GM23338 (cell line): ENCODE measurements around the gene WEE2. TPM values are rescaled to one million over a fixed set of nuclear protein-coding genes. Genes with fewer than 3 reads are reported as not detected.
A peak's percentile ranks its signal among the peaks of the same experiment; 100 is the strongest.

ENCODE experiments used
- ATAC-seq: fragments of 200-7000 bp; cut with Tn5 transposase; 3 replicates; pipeline ENCODE4 v1.9.1; 2020
- DNase-seq: peaks from one replicate; pipeline ENCODE4 v3.0.0-alpha.2; 2015; ENCODE audit warnings: low spot score
- H2AFZ ChIP-seq: fragments of 200-600 bp; sonication (generic); 2 replicates; pipeline ENCODE4 v1.8.0; 2016; ENCODE audit warnings: antibody characterized with exemption, mild to moderate bottlenecking, moderate library complexity
- H3F3A ChIP-seq: fragments of 200-600 bp; sonication (generic); replicated peaks from 2 replicates; pipeline ENCODE4 v1.8.0; 2017; ENCODE audit warnings: antibody characterized with exemption, mixed run types, low read depth
- H3K27ac ChIP-seq: fragments of 200-600 bp; sonication (generic); 2 replicates; pipeline ENCODE4 v1.6.1; 2016; ENCODE audit warnings: low read depth
- H3K27me3 ChIP-seq: fragments of 200-600 bp; sonication (generic); 2 replicates; pipeline ENCODE4 v1.8.0; 2016; ENCODE audit warnings: mild to moderate bottlenecking, mixed run types, moderate library complexity; ENCODE audit not compliant: insufficient read depth
- H3K36me3 ChIP-seq: fragments of 200-600 bp; sonication (generic); 2 replicates; pipeline ENCODE4 v1.8.0; 2016; ENCODE audit warnings: mild to moderate bottlenecking; ENCODE audit not compliant: insufficient read depth
- H3K4me1 ChIP-seq: fragments of 200-600 bp; sonication (generic); 2 replicates; pipeline ENCODE4 v1.8.0; 2016; ENCODE audit warnings: mild to moderate bottlenecking, moderate library complexity; ENCODE audit not compliant: insufficient read depth
- H3K4me2 ChIP-seq: fragments of 200-600 bp; sonication (generic); 2 replicates; pipeline ENCODE4 v1.7.1; 2017; ENCODE audit warnings: mixed run types
- H3K4me3 ChIP-seq: fragments of 200-600 bp; sonication (generic); 2 replicates; pipeline ENCODE4 v1.6.1; 2016; ENCODE audit warnings: mixed run types
- H3K79me2 ChIP-seq: fragments of 200-600 bp; sonication (generic); replicated peaks from 2 replicates; pipeline ENCODE4 v1.8.0; 2017; ENCODE audit warnings: mild to moderate bottlenecking; ENCODE audit not compliant: insufficient read depth
- H3K9me2 ChIP-seq: fragments of 200-600 bp; sonication (generic); 2 replicates; pipeline ENCODE4 v1.8.0; 2017; ENCODE audit not compliant: insufficient read depth
- H4K20me1 ChIP-seq: fragments of 200-600 bp; sonication (generic); replicated peaks from 2 replicates; pipeline ENCODE4 v1.8.0; 2017; ENCODE audit warnings: mild to moderate bottlenecking; ENCODE audit not compliant: insufficient read depth
- H3K27ac Mint-ChIP-seq: 2 replicates; pipeline ENCODE4 v1.8.0; 2020; ENCODE audit warnings: inconsistent platforms, mild to moderate bottlenecking, moderate library complexity, mixed read lengths
- H3K27me3 Mint-ChIP-seq: 3 replicates; pipeline ENCODE4 v1.8.0; 2022; ENCODE audit warnings: low read depth, mild to moderate bottlenecking, moderate library complexity, mixed read lengths, inconsistent platforms; ENCODE audit not compliant: insufficient read depth, poor library complexity
- H3K36me3 Mint-ChIP-seq: 3 replicates; pipeline ENCODE4 v1.8.0; 2021; ENCODE audit warnings: low read depth, mild to moderate bottlenecking, inconsistent platforms, moderate library complexity, mixed read lengths
- H3K4me1 Mint-ChIP-seq: 3 replicates; pipeline ENCODE4 v1.8.0; 2020; ENCODE audit warnings: mild to moderate bottlenecking, inconsistent platforms, mixed read lengths
- H3K4me3 Mint-ChIP-seq: 3 replicates; pipeline ENCODE4 v1.8.0; 2021; ENCODE audit warnings: moderate library complexity, mild to moderate bottlenecking, inconsistent platforms, mixed read lengths
- H3K9me3 Mint-ChIP-seq: 3 replicates; pipeline ENCODE4 v1.8.0; 2020; ENCODE audit warnings: moderate library complexity, mild to moderate bottlenecking, inconsistent platforms, mixed read lengths
- CREB1 ChIP-seq: fragments of 250-450 bp; sonication (Bioruptor Pico); IDR thresholded peaks from 2 replicates; pipeline ENCODE4 v1.5.0; 2020; ENCODE audit warnings: low read depth, mild to moderate bottlenecking, moderate library complexity
- ETS1 ChIP-seq: IDR thresholded peaks from 2 replicates; pipeline ENCODE4 v1.6.1; 2016; ENCODE audit warnings: antibody characterized with exemption
- EZH2 ChIP-seq: fragments of 200-600 bp; sonication (generic); IDR thresholded peaks from one replicate; pipeline ENCODE4 v1.8.0; 2017; ENCODE audit warnings: antibody characterized with exemption, mild to moderate bottlenecking, low read depth; ENCODE audit not compliant: unreplicated experiment
- EZH2phosphoT487 ChIP-seq: fragments of 200-600 bp; sonication (generic); IDR thresholded peaks from one replicate; pipeline ENCODE4 v1.8.1; 2018; ENCODE audit warnings: antibody characterized with exemption; ENCODE audit not compliant: unreplicated experiment
- JUNB ChIP-seq: IDR thresholded peaks from one replicate; pipeline ENCODE4 v1.6.1; 2016; ENCODE audit warnings: antibody characterized with exemption; ENCODE audit not compliant: unreplicated experiment
- NANOG ChIP-seq: IDR thresholded peaks from 2 replicates; pipeline ENCODE4 v1.6.1; 2016; ENCODE audit warnings: antibody characterized with exemption, borderline replicate concordance
- POLR2AphosphoS5 ChIP-seq: IDR thresholded peaks from 2 replicates; pipeline ENCODE4 v1.6.1; 2016; ENCODE audit warnings: antibody characterized with exemption, low read depth
- STAT1 ChIP-seq: IDR thresholded peaks from one replicate; pipeline ENCODE4 v1.6.1; 2016; ENCODE audit warnings: antibody characterized with exemption; ENCODE audit not compliant: unreplicated experiment
- ZNF114 ChIP-seq: fragments of 250-450 bp; sonication (Bioruptor Pico); IDR thresholded peaks from 2 replicates; pipeline ENCODE4 v1.5.0; 2020; ENCODE audit warnings: mild to moderate bottlenecking, moderate library complexity
- ZNF331 ChIP-seq: fragments of 250-450 bp; sonication (Bioruptor Pico); IDR thresholded peaks from 2 replicates; pipeline ENCODE4 v1.5.0; 2020; ENCODE audit warnings: low read depth, mild to moderate bottlenecking, moderate library complexity
- polyA plus RNA-seq: library from polyadenylated mRNA; unstranded; fragments of >200 nt; fragmentation: Nextera tagmentation; extraction: Ambion mirVana; gene quantifications from 2 replicates; pipeline ENCODE4 v1.2.1, GENCODE V29; 2016
- total RNA-seq: library from RNA; depleted of rRNA; stranded (reverse); fragments of >200 nt; shearing (Covaris generic); gene quantifications from 2 replicates; pipeline ENCODE4 v1.2.3, GENCODE V29; 2014
- TF ChIP-seq, protein P1 (sequence below), 2 experiments: fragments of 200-600 bp in 1 of 2; sonication (generic) in 1 of 2; conservative IDR thresholded peaks; 2 replicates each; pipeline versions ENCODE4 v1.5.1 to v1.6.1; 2016 to 2017; ENCODE audit warnings: antibody characterized with exemption in 2 of 2, low read depth in 2 of 2, mild to moderate bottlenecking in 2 of 2, moderate library complexity in 1 of 2
- TF ChIP-seq, protein P2 (sequence below): fragments of 250-450 bp; sonication (Bioruptor Pico); IDR thresholded peaks from 2 replicates; pipeline ENCODE4 v1.5.0; 2020; ENCODE audit warnings: mild to moderate bottlenecking, moderate library complexity
- TF ChIP-seq, protein P3 (sequence below): IDR thresholded peaks from one replicate; pipeline ENCODE4 v1.6.1; 2018; ENCODE audit warnings: antibody characterized with exemption; ENCODE audit not compliant: unreplicated experiment

WEE2 gene
- total and polyA plus RNA-seq, 2 experiments from 2014 or later: not detected

DNA sequence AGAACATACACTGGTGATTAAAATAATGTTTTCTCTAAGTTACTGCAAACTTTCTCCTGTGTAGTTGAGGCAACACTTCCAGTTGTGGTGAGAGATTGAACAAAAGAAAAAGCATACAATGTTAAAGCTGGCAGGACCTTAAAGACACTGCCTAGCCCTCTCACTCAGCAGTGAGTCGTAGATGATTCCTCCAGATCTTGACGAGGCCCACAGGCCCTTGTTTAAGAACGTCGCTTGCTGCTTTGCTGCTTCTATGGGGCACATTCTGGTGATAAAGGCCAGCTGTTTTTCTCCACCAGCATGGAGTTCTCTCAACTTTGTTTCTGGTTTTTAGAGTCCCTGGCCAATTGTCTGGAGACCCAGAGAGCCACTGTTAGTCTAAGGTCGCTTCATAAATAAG lies 3.4 kb upstream of the WEE2 start:
- Mint-ChIP-seq H3K9me3 (no peaks in the 10 kb centered on the region), H3K27me3 (peaks cover 5% of the 10 kb centered on the region), H3K36me3 (no peaks in the 10 kb centered on the region), H3K27ac (no peak overlapping the region), H3K4me1 (peaks cover 38% of the 10 kb centered on the region), H3K4me3 (no peak overlapping the region)
- no peak for ATAC-seq
- no peak for DNase-seq
- Histone ChIP-seq H2AFZ (peak overlapping the region; percentile 81; the same call in 1 of the 2 replicates), H3K79me2 (peaks cover 13% of the 10 kb centered on the region), H3K9me2 (no peaks in the 10 kb centered on the region), H3K4me2 (no peak overlapping the region), H3K36me3 (no peaks in the 10 kb centered on the region), H3K4me1 (peaks cover 32% of the 10 kb centered on the region), H3K27ac (no peak overlapping the region), H4K20me1 (no peaks in the 10 kb centered on the region), H3K27me3 (peaks cover 19% of the 10 kb centered on the region), H3K4me3 (no peak overlapping the region), H3F3A (peaks cover 3% of the 10 kb centered on the region; the same call in 1 of the 2 replicates)
- TF ChIP-seq, protein P1, sequence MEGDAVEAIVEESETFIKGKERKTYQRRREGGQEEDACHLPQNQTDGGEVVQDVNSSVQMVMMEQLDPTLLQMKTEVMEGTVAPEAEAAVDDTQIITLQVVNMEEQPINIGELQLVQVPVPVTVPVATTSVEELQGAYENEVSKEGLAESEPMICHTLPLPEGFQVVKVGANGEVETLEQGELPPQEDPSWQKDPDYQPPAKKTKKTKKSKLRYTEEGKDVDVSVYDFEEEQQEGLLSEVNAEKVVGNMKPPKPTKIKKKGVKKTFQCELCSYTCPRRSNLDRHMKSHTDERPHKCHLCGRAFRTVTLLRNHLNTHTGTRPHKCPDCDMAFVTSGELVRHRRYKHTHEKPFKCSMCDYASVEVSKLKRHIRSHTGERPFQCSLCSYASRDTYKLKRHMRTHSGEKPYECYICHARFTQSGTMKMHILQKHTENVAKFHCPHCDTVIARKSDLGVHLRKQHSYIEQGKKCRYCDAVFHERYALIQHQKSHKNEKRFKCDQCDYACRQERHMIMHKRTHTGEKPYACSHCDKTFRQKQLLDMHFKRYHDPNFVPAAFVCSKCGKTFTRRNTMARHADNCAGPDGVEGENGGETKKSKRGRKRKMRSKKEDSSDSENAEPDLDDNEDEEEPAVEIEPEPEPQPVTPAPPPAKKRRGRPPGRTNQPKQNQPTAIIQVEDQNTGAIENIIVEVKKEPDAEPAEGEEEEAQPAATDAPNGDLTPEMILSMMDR (conservative IDR thresholded peaks at IDR 0.05; ENCODE audit: low read depth in 2 of 2): no peak
- TF ChIP-seq CREB1 (no peak), EZH2phosphoT487 (no peak), ZNF114 (CRISPR knock-in tag) (no peak), ETS1 (no peak), STAT1 (no peak), JUNB (no peak), EZH2 (no peak), NANOG (no peak), POLR2AphosphoS5 (no peak), ZNF331 (CRISPR knock-in tag) (no peak)
- TF ChIP-seq, protein P2, sequence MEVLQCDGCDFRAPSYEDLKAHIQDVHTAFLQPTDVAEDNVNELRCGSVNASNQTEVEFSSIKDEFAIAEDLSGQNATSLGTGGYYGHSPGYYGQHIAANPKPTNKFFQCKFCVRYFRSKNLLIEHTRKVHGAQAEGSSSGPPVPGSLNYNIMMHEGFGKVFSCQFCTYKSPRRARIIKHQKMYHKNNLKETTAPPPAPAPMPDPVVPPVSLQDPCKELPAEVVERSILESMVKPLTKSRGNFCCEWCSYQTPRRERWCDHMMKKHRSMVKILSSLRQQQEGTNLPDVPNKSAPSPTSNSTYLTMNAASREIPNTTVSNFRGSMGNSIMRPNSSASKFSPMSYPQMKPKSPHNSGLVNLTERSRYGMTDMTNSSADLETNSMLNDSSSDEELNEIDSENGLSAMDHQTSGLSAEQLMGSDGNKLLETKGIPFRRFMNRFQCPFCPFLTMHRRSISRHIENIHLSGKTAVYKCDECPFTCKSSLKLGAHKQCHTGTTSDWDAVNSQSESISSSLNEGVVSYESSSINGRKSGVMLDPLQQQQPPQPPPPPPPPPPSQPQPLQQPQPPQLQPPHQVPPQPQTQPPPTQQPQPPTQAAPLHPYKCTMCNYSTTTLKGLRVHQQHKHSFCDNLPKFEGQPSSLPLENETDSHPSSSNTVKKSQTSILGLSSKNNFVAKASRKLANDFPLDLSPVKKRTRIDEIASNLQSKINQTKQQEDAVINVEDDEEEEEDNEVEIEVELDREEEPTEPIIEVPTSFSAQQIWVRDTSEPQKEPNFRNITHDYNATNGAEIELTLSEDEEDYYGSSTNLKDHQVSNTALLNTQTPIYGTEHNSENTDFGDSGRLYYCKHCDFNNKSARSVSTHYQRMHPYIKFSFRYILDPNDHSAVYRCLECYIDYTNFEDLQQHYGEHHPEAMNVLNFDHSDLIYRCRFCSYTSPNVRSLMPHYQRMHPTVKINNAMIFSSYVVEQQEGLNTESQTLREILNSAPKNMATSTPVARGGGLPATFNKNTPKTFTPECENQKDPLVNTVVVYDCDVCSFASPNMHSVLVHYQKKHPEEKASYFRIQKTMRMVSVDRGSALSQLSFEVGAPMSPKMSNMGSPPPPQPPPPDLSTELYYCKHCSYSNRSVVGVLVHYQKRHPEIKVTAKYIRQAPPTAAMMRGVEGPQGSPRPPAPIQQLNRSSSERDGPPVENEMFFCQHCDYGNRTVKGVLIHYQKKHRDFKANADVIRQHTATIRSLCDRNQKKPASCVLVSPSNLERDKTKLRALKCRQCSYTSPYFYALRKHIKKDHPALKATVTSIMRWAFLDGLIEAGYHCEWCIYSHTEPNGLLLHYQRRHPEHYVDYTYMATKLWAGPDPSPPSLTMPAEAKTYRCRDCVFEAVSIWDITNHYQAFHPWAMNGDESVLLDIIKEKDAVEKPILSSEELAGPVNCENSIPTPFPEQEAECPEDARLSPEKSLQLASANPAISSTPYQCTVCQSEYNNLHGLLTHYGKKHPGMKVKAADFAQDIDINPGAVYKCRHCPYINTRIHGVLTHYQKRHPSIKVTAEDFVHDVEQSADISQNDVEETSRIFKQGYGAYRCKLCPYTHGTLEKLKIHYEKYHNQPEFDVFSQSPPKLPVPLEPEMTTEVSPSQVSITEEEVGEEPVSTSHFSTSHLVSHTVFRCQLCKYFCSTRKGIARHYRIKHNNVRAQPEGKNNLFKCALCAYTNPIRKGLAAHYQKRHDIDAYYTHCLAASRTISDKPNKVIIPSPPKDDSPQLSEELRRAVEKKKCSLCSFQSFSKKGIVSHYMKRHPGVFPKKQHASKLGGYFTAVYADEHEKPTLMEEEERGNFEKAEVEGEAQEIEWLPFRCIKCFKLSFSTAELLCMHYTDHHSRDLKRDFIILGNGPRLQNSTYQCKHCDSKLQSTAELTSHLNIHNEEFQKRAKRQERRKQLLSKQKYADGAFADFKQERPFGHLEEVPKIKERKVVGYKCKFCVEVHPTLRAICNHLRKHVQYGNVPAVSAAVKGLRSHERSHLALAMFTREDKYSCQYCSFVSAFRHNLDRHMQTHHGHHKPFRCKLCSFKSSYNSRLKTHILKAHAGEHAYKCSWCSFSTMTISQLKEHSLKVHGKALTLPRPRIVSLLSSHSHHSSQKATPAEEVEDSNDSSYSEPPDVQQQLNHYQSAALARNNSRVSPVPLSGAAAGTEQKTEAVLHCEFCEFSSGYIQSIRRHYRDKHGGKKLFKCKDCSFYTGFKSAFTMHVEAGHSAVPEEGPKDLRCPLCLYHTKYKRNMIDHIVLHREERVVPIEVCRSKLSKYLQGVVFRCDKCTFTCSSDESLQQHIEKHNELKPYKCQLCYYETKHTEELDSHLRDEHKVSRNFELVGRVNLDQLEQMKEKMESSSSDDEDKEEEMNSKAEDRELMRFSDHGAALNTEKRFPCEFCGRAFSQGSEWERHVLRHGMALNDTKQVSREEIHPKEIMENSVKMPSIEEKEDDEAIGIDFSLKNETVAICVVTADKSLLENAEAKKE (CRISPR knock-in tag): no peak
- TF ChIP-seq, protein P3, sequence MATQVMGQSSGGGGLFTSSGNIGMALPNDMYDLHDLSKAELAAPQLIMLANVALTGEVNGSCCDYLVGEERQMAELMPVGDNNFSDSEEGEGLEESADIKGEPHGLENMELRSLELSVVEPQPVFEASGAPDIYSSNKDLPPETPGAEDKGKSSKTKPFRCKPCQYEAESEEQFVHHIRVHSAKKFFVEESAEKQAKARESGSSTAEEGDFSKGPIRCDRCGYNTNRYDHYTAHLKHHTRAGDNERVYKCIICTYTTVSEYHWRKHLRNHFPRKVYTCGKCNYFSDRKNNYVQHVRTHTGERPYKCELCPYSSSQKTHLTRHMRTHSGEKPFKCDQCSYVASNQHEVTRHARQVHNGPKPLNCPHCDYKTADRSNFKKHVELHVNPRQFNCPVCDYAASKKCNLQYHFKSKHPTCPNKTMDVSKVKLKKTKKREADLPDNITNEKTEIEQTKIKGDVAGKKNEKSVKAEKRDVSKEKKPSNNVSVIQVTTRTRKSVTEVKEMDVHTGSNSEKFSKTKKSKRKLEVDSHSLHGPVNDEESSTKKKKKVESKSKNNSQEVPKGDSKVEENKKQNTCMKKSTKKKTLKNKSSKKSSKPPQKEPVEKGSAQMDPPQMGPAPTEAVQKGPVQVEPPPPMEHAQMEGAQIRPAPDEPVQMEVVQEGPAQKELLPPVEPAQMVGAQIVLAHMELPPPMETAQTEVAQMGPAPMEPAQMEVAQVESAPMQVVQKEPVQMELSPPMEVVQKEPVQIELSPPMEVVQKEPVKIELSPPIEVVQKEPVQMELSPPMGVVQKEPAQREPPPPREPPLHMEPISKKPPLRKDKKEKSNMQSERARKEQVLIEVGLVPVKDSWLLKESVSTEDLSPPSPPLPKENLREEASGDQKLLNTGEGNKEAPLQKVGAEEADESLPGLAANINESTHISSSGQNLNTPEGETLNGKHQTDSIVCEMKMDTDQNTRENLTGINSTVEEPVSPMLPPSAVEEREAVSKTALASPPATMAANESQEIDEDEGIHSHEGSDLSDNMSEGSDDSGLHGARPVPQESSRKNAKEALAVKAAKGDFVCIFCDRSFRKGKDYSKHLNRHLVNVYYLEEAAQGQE: no peak
